PC-9 (cell line): ENCODE results near the gene ENO2. TPM values are rescaled to one million over a fixed set of nuclear protein-coding genes. Genes with fewer than 3 reads are reported as not detected.
A peak's percentile ranks its signal among the peaks of the same experiment; 100 is the strongest.
"Not testable (repeated sequence)": the region's sequence is repeated elsewhere in the genome, so short reads cannot be mapped to it uniquely, and the experiment has no call there.

ENCODE experiments used
- Bru-seq: library from RNA; stranded (reverse); fragments of 400-500 nt; gene quantifications from one replicate; lab custom pipeline; 2021; lab: Mats Ljungman, UMichigan
- BruChase-seq, 2 experiments: library from RNA; stranded (reverse); fragments of 400-500 nt; gene quantifications; one replicate each; lab custom pipeline; 2021; lab: Mats Ljungman, UMichigan
- BruUV-seq: library from RNA; stranded (reverse); fragments of 400-500 nt; replicated peaks from 2 replicates; lab custom pipeline; 2021; lab: Mats Ljungman, UMichigan
- CTCF ChIA-PET: fragments of 300-600 bp; sonication (Branson Sonifier 250); formaldehyde crosslinking; loops from one replicate; lab custom pipeline; 2022; ENCODE audit warnings: antibody characterized with exemption; lab: Charles Lee
- POLR2A ChIA-PET: fragments of 300-600 bp; sonication (Branson Sonifier 250); formaldehyde crosslinking; loops from one replicate; lab custom pipeline; 2022; ENCODE audit warnings: antibody characterized with exemption; ENCODE audit not compliant: unreplicated experiment; lab: Charles Lee
- DNase-seq, 2 experiments: peaks; one replicate each; pipeline versions ENCODE4 v3.0.0 to v3.0.0-alpha.2; 2015 to 2022; ENCODE audit warnings: mixed read lengths in 1 of 2
- H2AFZ ChIP-seq: fragments of 200-600 bp; sonication (generic); 2 replicates; pipeline ENCODE4 v1.8.1; 2017; ENCODE audit warnings: antibody characterized with exemption
- H3F3A ChIP-seq: fragments of 200-600 bp; sonication (generic); 2 replicates; pipeline ENCODE4 v1.8.1; 2017; ENCODE audit warnings: antibody characterized with exemption, mild to moderate bottlenecking, low read depth; ENCODE audit not compliant: insufficient read depth
- H3K27ac ChIP-seq: fragments of 200-600 bp; sonication (generic); 2 replicates; pipeline ENCODE4 v1.6.1; 2016; ENCODE audit warnings: mixed run types
- H3K27me3 ChIP-seq: fragments of 200-600 bp; sonication (generic); 2 replicates; pipeline ENCODE4 v1.6.1; 2016; ENCODE audit warnings: low read depth, mixed run types; ENCODE audit not compliant: insufficient read depth
- H3K36me3 ChIP-seq: fragments of 200-600 bp; sonication (generic); 2 replicates; pipeline ENCODE4 v1.6.1; 2016; ENCODE audit warnings: low read depth, mixed run types
- H3K4me1 ChIP-seq: fragments of 200-600 bp; sonication (generic); replicated peaks from 2 replicates; pipeline ENCODE4 v1.6.1; 2016; ENCODE audit warnings: mixed run types; ENCODE audit not compliant: insufficient read depth
- H3K4me2 ChIP-seq: fragments of 200-600 bp; sonication (generic); 2 replicates; pipeline ENCODE4 v1.6.1; 2017; ENCODE audit warnings: mixed run types
- H3K4me3 ChIP-seq: fragments of 200-600 bp; sonication (generic); 2 replicates; pipeline ENCODE4 v1.6.1; 2016; ENCODE audit warnings: mixed run types
- H3K79me2 ChIP-seq: fragments of 200-600 bp; sonication (generic); 2 replicates; pipeline ENCODE4 v1.6.1; 2017; ENCODE audit warnings: low read depth, mixed run types
- H3K9me2 ChIP-seq: fragments of 200-600 bp; sonication (generic); 2 replicates; pipeline ENCODE4 v1.8.1; 2017; ENCODE audit warnings: mild to moderate bottlenecking; ENCODE audit not compliant: insufficient read depth
- H3K9me3 ChIP-seq: fragments of 200-600 bp; sonication (generic); 2 replicates; pipeline ENCODE4 v1.8.1; 2016; ENCODE audit warnings: low read depth; ENCODE audit not compliant: insufficient read depth
- H4K20me1 ChIP-seq: fragments of 200-600 bp; sonication (generic); 2 replicates; pipeline ENCODE4 v1.8.1; 2017; ENCODE audit not compliant: insufficient read depth
- CTCF ChIP-seq: fragments of 200-600 bp; sonication (generic); conservative IDR thresholded peaks from 2 replicates; pipeline ENCODE4 v1.6.1; 2017; ENCODE audit warnings: mixed run types, antibody characterized with exemption, mild to moderate bottlenecking, moderate library complexity
- EZH2 ChIP-seq: fragments of 200-600 bp; sonication (generic); IDR thresholded peaks from 2 replicates; pipeline ENCODE4 v1.8.0; 2017; ENCODE audit warnings: antibody characterized with exemption, low read depth
- intact Hi-C: fragments of 100-400 bp; cut with micrococcal nuclease; formaldehyde crosslinking; loops from one replicate; pipeline ENCODE4 v1.10.0; 2022; ENCODE audit not compliant: unreplicated experiment
- long read RNA-seq: library from polyadenylated mRNA; stranded (forward); transcript quantifications from one replicate; pipeline ENCODE4 v2.0.0, GENCODE V29; 2022
- total RNA-seq: library from RNA; stranded (reverse); gene quantifications from 2 replicates; pipeline ENCODE4 v1.2.3, GENCODE V29; 2021

Gene ENO2
- total RNA-seq (38.8 and 56.6 TPM in 2 replicates), Bru-seq, nascent RNA (percentile 47 among the genes with signal in this experiment), BruChase-seq, experiment 1, labeled RNA remaining after a 2-hour chase (percentile 62 among the genes with signal in this experiment), BruChase-seq, experiment 2, labeled RNA remaining after a 6-hour chase (percentile 72 among the genes with signal in this experiment)
- long read RNA-seq, transcript ENO2-201 (12 exons, 2,423 nt): major isoform, 21 of 42 reads
- long read RNA-seq, partial matches to known transcripts: 11 of 42 reads
- long read RNA-seq, other reads (novel, unspliced or antisense): 5 of 42 reads

- H3K79me2 ChIP-seq: no peaks in the 10 kb centered on the region
- H3K27me3 ChIP-seq: peaks cover 11% of the 10 kb centered on the region
- no peaks in the 10 kb centered on the region for H3K36me3 ChIP-seq
- H3F3A ChIP-seq: no peaks in the 10 kb centered on the region
- peak in 1 of 2 experiments; percentile 75 for DNase-seq
- BruUV-seq: no TSS peak
- TF ChIP-seq CTCF: no peak
- no peak for TF ChIP-seq EZH2
- H4K20me1 ChIP-seq: no peaks in the 10 kb centered on the region
- peak within 1 kb of the TSS; percentile 92 for H3K4me2 ChIP-seq
- H3K9me3 ChIP-seq: no peaks in the 10 kb centered on the region
- H3K27ac ChIP-seq: no peak within 1 kb of the TSS
- ChIA-PET POLR2A (interaction anchor here (0.5 to 1.0 kb wide), 3 partner anchors 9 to 38 kb away, joined by 3 to 6 read pairs (median 4); no protein-coding TSS in a partner anchor), CTCF (interaction anchor here (0.7 to 1.0 kb wide), 3 partner anchors 11 to 159 kb away, joined by 5 to 7 read pairs (median 5); no protein-coding TSS in a partner anchor)
- H3K9me2 ChIP-seq: no peaks in the 10 kb centered on the region
- H3K4me1 ChIP-seq: peaks cover 5% of the 10 kb centered on the region; the same call in 1 of the 2 replicates
- peak within 1 kb of the TSS; percentile 77 for H3K4me3 ChIP-seq
- peak within 1 kb of the TSS; percentile 84 for H2AFZ ChIP-seq
- intact Hi-C loops: loop anchor here (1.0 kb wide), 1 partner anchor 41 kb away; the partner anchor contains the start of gene SPSB2
These were observed at the start of gene ENO2 for GRCh38 chr12:6914246-6914946. TSS of gene ENO2 (plus strand) at chr12:6914580. CDS start at chr12:6915833, 1,253 bp downstream.

- POLR2A ChIA-PET: interaction anchor here (0.6 kb wide), 2 partner anchors 81 to 230 kb away, joined by 3 to 4 read pairs; no protein-coding TSS in a partner anchor
- Histone ChIP-seq H3K79me2 (peaks cover 28% of the 10 kb centered on the region), H3K4me1 (peaks cover 14% of the 10 kb centered on the region), H3K36me3 (peaks cover 20% of the 10 kb centered on the region), H3F3A (peaks cover 48% of the 10 kb centered on the region), H4K20me1 (peaks cover 24% of the 10 kb centered on the region)
- DNase-seq, H3K27ac ChIP-seq, H3K4me2 ChIP-seq, H3K27me3 ChIP-seq, H2AFZ ChIP-seq, H3K9me2 ChIP-seq, intact Hi-C loops, CTCF ChIA-PET, H3K4me3 ChIP-seq, BruUV-seq, H3K9me3 ChIP-seq: not testable (repeated sequence)
These were observed 49.1 kb upstream of the ENO2 start for GRCh38 chr12:6865307-6865706.

- POLR2A ChIA-PET: interaction anchor here (0.6 to 1.0 kb wide), 6 partner anchors 13 to 530 kb away, joined by 3 to 20 read pairs (median 9); no protein-coding TSS in a partner anchor
- peak overlapping the region; percentile 97; the same call in 1 of the 2 replicates for H3K4me3 ChIP-seq
- H4K20me1 ChIP-seq: peaks cover 34% of the 10 kb centered on the region
- H3F3A ChIP-seq: peaks cover 58% of the 10 kb centered on the region
- BruUV-seq: no TSS peak
- intact Hi-C loops: no loop called here
- CTCF ChIA-PET: no interaction called here
- H3K36me3 ChIP-seq: peaks cover 23% of the 10 kb centered on the region
- H3K4me2 ChIP-seq: peak overlapping the region; percentile 79
- peaks cover 28% of the 10 kb centered on the region for H3K79me2 ChIP-seq
- H2AFZ ChIP-seq: no peak overlapping the region
- no peaks in the 10 kb centered on the region for H3K9me3 ChIP-seq
- peaks cover 23% of the 10 kb centered on the region for H3K4me1 ChIP-seq
- H3K27ac ChIP-seq: no peak overlapping the region
- H3K27me3 ChIP-seq: no peaks in the 10 kb centered on the region
- TF ChIP-seq CTCF: no peak
- TF ChIP-seq EZH2: no peak
- no peak for DNase-seq
- no peaks in the 10 kb centered on the region for H3K9me2 ChIP-seq
These were observed 48.0 kb upstream of the ENO2 start for GRCh38 chr12:6866163-6866919.
